ENCODE results near the gene AKAP11. TPM values are rescaled to one million over a fixed set of nuclear protein-coding genes. Genes with fewer than 3 reads are reported as not detected.

AKAP11 gene
- total and polyA plus RNA-seq, 2 experiments from 2014 or later = 4.3 to 21.6 TPM

- no peak for TF ChIP-seq ETS1 (IDR thresholded peaks at IDR 0.05)
Observed at GRCh38 chr13:42279986-42280385, 8.0 kb downstream of the AKAP11 start (continued).

- no peak for ATAC-seq
- peaks cover 44% of the 10 kb centered on the region for H3K4me1 Mint-ChIP-seq
- Histone ChIP-seq H3K4me2 (no peak overlapping the region), H3K9me2 (ENCODE audit: insufficient read depth) (no peaks in the 10 kb centered on the region), H3K27ac (ENCODE audit: low read depth) (no peak overlapping the region), H3K79me2 (replicated peaks; ENCODE audit: insufficient read depth) (peaks cover 97% of the 10 kb centered on the region), H2AFZ (no peak overlapping the region), H3K4me3 (no peak overlapping the region), H3K4me1 (ENCODE audit: insufficient read depth) (peaks cover 37% of the 10 kb centered on the region), H4K20me1 (replicated peaks; ENCODE audit: insufficient read depth) (peaks cover 9% of the 10 kb centered on the region; the same call in 1 of the 2 replicates), H3F3A (replicated peaks; ENCODE audit: low read depth) (no peaks in the 10 kb centered on the region), H3K27me3 (ENCODE audit: insufficient read depth) (no peaks in the 10 kb centered on the region), H3K36me3 (ENCODE audit: insufficient read depth) (no peaks in the 10 kb centered on the region)
- peaks cover 4% of the 10 kb centered on the region; the same call in 2 of the 3 replicates for H3K9me3 Mint-ChIP-seq
- no peak for DNase-seq (ENCODE audit: low spot score)
- H3K27me3 Mint-ChIP-seq (ENCODE audit: insufficient read depth, low read depth, poor library complexity) = no peaks in the 10 kb centered on the region
- H3K27ac Mint-ChIP-seq = no peak overlapping the region
- TF ChIP-seq ZNF114 (CRISPR knock-in tag; IDR thresholded peaks at IDR 0.05) = no peak
- no peak for TF ChIP-seq ZNF331 (CRISPR knock-in tag; IDR thresholded peaks at IDR 0.05; ENCODE audit: low read depth)
- TF ChIP-seq STAT1 (IDR thresholded peaks at IDR 0.05; ENCODE audit: unreplicated experiment) = no peak
- TF ChIP-seq EZH2 (IDR thresholded peaks at IDR 0.05; ENCODE audit: low read depth, unreplicated experiment) = no peak
- no peak for TF ChIP-seq ZNF462 (CRISPR knock-in tag; IDR thresholded peaks at IDR 0.05)
- no peak for TF ChIP-seq CTCF (conservative IDR thresholded peaks at IDR 0.05; ENCODE audit: low read depth in 2 of 2)
- TF ChIP-seq JUNB (IDR thresholded peaks at IDR 0.05; ENCODE audit: unreplicated experiment) = no peak
- TF ChIP-seq POLR2AphosphoS5 (IDR thresholded peaks at IDR 0.05; ENCODE audit: low read depth) = no peak
- TF ChIP-seq REST (IDR thresholded peaks at IDR 0.05; ENCODE audit: unreplicated experiment) = no peak
- no peak for TF ChIP-seq ETS1 (IDR thresholded peaks at IDR 0.05)
- no peak for TF ChIP-seq CREB1 (CRISPR knock-in tag; IDR thresholded peaks at IDR 0.05; ENCODE audit: low read depth)
- TF ChIP-seq EZH2phosphoT487 (IDR thresholded peaks at IDR 0.05; ENCODE audit: unreplicated experiment) = no peak
- no peak overlapping the region for H3K4me3 Mint-ChIP-seq
- peaks cover 1% of the 10 kb centered on the region; the same call in 1 of the 3 replicates for H3K36me3 Mint-ChIP-seq (ENCODE audit: low read depth)
Observed at GRCh38 chr13:42280537-42280936, 8.6 kb downstream of the AKAP11 start.
